Activated CD4-positive, CD25-positive, alpha-beta regulatory T cell treated with anti-CD3 and anti-CD28 coated beads, Interleukin-2, amount 50 U/mL, for 72 hours (primary cell): ENCODE data around the gene SERPING1.

Experiments used
- DNase-seq: peaks from one replicate; pipeline ENCODE4 v3.0.0; 2021

The SERPING1 gene

GRCh38 chr11:57598831-57599155 is 1.3 kb downstream of the SERPING1 start:
- DNase-seq: no peak

GRCh38 chr11:57599381-57599780 is 1.9 kb downstream of the SERPING1 start:
- DNase-seq: no peak

- DNase-seq: no peak
These were observed 3.8 kb downstream of the SERPING1 start for GRCh38 chr11:57601297-57601696.

- DNase-seq: no peak
These were observed 7.0 kb downstream of the SERPING1 start for GRCh38 chr11:57604296-57605027.

- no peak for DNase-seq
These were observed 7.5 kb downstream of the SERPING1 start for GRCh38 chr11:57605028-57605420.

GRCh38 chr11:57610170-57610569 is 12.7 kb downstream of the SERPING1 start:
- no peak for DNase-seq

GRCh38 chr11:57614234-57614772 is 16.8 kb downstream of the SERPING1 start:
- no peak for DNase-seq

GRCh38 chr11:57615308-57615707 is 17.8 kb downstream of the SERPING1 start:
- no peak for DNase-seq

- no peak for DNase-seq
These were observed 19.1 kb downstream of the SERPING1 start for GRCh38 chr11:57616595-57616994.

- DNase-seq: no peak
These were observed 21.0 kb downstream of the SERPING1 start for GRCh38 chr11:57618438-57618837.

- no peak for DNase-seq
These were observed 21.8 kb downstream of the SERPING1 start for GRCh38 chr11:57619331-57619730.

- DNase-seq: no peak
These were observed 23.0 kb downstream of the SERPING1 start for GRCh38 chr11:57620467-57620866.

GRCh38 chr11:57622263-57622662 is 24.8 kb downstream of the SERPING1 start:
- DNase-seq: no peak

GRCh38 chr11:57624864-57625263 is 27.4 kb downstream of the SERPING1 start:
- no peak for DNase-seq

- no peak for DNase-seq
These were observed 29.4 kb downstream of the SERPING1 start for GRCh38 chr11:57626895-57627294.

GRCh38 chr11:57630171-57630570 is 32.7 kb downstream of the SERPING1 start:
- no peak for DNase-seq

GRCh38 chr11:57632116-57632515 is 34.6 kb downstream of the SERPING1 start:
- no peak for DNase-seq

- no peak for DNase-seq
These were observed 36.0 kb downstream of the SERPING1 start for GRCh38 chr11:57633394-57634070.

GRCh38 chr11:57634311-57634710 is 36.8 kb downstream of the SERPING1 start:
- no peak for DNase-seq

- no peak for DNase-seq
These were observed 37.8 kb downstream of the SERPING1 start for GRCh38 chr11:57635246-57635645.

GRCh38 chr11:57637626-57638004 is 40.1 kb downstream of the SERPING1 start:
- DNase-seq: no peak

GRCh38 chr11:57638005-57638781 is 40.7 kb downstream of the SERPING1 start:
- no peak for DNase-seq

GRCh38 chr11:57638811-57639320 is 41.4 kb downstream of the SERPING1 start:
- no peak for DNase-seq
